Left ventricle myocardium superior (tissue), 1 donor: ENCODE results near the gene CCDC172. TPM values are rescaled to one million over a fixed set of nuclear protein-coding genes. Genes with fewer than 3 reads are reported as not detected.

Experiments
- ATAC-seq: fragments of 200-7000 bp; cut with Tn5 transposase; one replicate; pipeline ENCODE4 v1.9.1; 2020; ENCODE audit warnings: mild to moderate bottlenecking, moderate library complexity
- DNase-seq: peaks from one replicate; pipeline ENCODE4 v3.0.0-alpha.2; 2020
- intact Hi-C: fragments of 100-400 bp; cut with micrococcal nuclease; formaldehyde crosslinking; loops from one replicate; pipeline ENCODE4 v1.11.0; 2022
- long read RNA-seq: library from polyadenylated mRNA; unstranded; transcript quantifications from one replicate; pipeline ENCODE4 v2.0.0, GENCODE V29; 2021
- total RNA-seq: library from RNA; stranded (reverse); fragmentation: NEBNext Ultra II Directional; extraction: Animal tissue kit (Norgen Biotek cat#: 25700); gene quantifications from one replicate; pipeline ENCODE4 v1.2.1, GENCODE V29; 2021
- donor health status: DM: no; HTN: yes; CAD: no; lungs with severe emphysema.

Gene CCDC172, protein sequence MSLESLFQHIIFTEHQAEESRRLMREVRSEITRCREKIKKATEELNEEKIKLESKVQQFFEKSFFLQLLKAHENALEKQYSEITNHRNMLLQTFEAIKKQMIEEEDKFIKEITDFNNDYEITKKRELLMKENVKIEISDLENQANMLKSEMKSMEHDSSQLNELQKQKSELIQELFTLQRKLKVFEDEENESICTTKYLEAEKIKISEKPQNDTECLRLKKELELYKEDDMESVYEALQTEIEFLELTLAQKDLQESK
- total RNA-seq, result not detected
- long read RNA-seq, result 0 reads

DNA sequence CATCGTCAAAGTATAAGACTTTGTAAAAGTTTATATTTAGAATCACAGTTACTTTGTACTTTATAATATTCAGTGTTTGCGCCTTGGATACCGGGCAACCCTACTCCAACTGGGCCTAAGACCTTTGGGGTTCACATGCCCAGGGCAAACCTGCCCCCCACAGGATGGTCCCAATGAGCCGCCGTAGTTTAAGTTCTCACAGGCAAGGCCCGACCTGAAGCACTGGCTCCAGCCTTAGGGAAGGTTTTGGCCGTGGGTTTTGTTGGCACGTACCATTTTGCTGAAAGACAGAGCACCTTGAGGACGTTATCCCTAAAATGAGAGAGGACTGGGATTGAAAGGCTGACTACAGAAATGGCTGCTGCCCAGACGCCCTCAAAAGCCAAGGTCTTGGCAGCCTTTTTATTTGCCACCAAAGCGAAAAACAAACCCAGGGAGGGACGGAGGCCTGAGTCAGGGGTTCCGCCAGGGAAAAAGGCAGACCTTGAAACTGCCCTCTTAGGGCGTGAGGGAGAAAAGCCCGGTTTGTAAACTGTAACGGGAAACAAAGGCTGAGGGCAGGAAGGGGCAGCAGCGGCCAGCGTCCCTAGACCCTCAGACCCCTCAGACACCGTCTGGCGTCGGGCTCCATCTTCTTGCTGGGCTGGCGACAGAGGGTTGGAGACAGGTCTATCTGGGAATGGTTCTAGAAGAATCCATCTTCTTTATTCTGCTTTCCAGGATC lies at the start of gene CCDC172:
CCDC172 (plus strand) TSS at position 222 of the 724 bp plus-strand sequence. CDS start 564 bp downstream, outside the sequence.
- DNase-seq (no peak), ATAC-seq (no peak)

DNA sequence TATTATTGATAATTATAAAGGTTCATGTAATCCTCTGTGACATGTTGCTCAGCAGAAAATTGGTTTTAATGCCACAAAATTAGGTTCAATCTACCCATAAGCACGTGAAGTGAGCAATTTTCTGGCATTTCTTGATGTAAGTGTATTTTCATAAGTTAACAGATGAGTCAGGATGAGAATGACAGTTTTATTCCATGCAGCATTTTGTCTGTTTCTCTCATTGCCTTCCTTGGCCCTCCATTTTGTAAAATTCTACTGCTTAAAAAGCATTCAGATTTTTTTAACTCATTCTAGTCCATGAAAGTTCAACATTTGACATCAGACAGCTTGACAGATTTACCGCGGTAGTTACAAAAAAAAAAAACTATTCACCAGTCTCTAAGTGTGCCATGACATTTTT lies 47.3 kb upstream of the CCDC172 start:
- ATAC-seq, result no peak
- DNase-seq, result no peak
- intact Hi-C loops, result no loop called here

More for the DNA sequence above, at the start of gene CCDC172:
- intact Hi-C loops, result no loop called here

DNA sequence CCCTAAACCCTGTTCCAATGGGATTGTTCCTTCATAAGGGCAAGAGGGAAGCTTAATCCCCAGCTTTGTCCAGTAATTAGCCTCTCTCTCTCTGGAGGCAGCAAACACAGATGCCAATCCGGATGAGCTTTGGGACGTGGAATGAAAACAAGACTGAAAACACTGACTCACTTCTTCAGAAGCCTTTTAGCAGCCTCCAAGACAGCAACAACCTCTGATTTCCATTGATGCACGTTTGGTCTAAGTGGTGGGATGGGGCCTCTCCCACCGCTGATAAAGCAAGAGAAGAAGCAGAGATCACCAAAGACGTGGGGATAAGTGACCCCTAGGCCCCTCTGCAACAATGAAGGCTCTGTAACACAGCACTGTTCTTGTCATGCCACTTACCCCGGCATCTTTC lies 45.4 kb upstream of the CCDC172 start:
- ATAC-seq, result no peak
- intact Hi-C loops, result no loop called here
- DNase-seq, result no peak

DNA sequence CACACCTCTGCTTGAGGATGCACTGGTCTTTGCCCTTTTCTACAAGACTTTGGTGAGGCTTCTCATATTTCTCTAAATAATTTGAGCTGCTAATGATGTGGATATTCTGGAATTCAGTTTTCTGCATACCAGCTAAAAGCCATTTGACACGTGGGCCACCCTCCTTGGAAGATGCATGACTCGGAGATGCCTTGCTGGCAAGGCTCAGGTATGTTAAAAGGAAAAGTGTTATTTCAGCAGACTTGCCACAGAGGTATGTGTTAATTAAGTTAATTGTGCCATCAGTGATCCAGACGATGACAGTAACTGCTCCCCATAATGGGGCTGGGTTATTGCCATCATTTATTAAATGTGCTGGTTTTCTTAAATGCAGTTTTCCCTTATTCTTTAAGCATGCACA lies 42.5 kb upstream of the CCDC172 start:
- ATAC-seq (no peak), DNase-seq (no peak)
- intact Hi-C loops, result loop anchor here (10.0 kb wide), 4 partner anchors 447 to 927 kb away; no protein-coding TSS in a partner anchor

DNA sequence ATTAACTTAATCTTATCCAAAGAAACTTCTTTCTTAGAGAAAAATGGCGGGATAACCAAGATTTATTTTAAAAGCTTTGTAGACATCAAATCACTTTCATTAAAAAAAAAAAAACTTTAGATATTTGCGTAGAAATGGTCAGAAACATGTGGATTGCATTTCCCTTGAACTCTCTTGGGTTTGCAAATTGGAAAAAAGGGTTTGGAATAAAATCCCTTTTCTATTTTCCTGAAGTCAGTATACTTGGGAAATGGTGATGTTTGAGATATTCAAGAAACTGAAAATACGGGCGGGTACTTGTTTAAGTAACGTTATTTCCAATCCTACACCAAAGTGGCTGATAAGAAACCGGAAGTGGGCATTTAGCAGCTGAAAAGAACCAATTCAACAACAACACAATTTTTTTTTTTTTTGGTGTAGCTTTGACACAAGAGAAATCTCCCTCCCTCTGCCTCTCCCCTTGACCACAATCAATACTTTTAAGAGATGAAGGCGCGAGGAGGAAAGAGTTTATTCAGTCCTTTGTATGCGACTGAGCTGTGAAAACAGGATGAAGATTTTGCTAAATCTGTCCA lies 37.5 kb upstream of the CCDC172 start:
- intact Hi-C loops, result loop anchor here (5.0 to 10.0 kb wide), 5 partner anchors 339 to 932 kb away; no protein-coding TSS in a partner anchor
- DNase-seq (no peak), ATAC-seq (no peak)

DNA sequence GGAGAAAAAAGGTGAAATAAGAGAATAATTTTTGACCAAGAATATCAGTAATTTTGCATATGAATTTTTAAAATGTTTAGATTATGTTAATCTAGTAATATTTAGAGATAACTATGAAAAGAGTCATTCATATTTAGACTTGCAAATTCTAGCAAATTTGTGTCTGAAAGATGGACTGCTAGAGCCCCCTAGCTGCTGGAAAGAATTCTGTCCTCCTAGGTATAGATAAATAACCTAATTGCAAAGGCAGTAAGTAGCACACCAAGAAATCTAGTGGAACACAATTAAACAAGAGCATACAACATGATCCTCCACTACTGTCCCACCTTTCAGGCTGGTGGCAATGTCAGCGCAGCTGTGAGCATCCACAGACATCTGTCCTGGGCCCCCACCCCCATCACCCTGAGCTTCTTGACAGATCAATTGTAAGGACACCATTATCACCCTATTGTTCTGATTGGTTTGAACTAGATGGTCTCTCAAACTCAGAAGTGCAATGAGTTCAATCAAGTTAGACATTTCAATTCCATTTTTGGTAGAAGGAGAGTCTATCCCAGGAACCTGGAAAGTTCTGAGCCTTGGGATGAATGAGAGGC lies 36.2 kb upstream of the CCDC172 start:
- intact Hi-C loops, result loop anchor here (5.0 to 10.0 kb wide), 5 partner anchors 341 to 933 kb away; no protein-coding TSS in a partner anchor
- ATAC-seq, result peak; percentile 37
- no peak for DNase-seq

DNA sequence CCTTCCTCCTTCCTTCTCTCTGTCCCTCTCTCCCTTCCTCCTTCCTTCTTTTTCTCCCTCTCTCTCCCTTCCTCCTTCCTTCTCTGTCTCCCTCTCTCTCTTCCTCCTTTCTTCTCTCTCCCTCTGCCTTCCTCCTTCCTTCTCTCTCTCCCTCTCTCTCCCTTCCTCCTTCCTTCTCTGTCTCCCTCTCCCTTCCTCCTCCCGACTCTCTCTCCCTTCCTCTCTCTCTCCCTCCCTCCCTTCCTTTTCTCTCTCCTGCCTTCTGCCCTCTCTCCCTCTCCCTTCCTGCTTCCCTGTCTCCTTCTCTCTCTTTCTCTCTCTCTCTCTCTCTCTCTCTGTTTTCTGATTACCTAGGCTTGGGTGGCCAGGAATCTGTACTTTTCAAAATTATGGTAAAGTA lies 34.6 kb upstream of the CCDC172 start:
- intact Hi-C loops, result loop anchor here (5.0 to 10.0 kb wide), 5 partner anchors 342 to 935 kb away; no protein-coding TSS in a partner anchor
- DNase-seq, result no peak
- ATAC-seq, result no peak

DNA sequence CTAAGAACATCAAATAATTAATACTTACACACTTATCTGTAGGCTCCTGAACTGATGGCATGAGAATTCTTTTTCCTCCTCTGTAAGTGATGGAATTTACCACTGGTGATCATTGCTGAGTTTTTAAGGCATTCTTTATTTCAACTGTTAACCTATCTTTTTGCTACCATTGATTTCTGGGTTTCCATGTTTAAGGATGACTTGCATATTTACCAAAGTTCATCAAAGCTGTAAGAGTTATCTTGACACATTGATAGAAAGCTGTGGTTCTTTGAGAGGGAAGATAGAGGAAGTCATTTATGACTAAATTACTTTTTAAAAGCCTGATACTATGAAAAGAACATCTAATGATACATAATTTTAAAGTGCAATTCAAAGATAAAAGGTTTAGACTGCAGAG lies 31.8 kb upstream of the CCDC172 start:
- intact Hi-C loops, result no loop called here
- no peak for ATAC-seq

DNA sequence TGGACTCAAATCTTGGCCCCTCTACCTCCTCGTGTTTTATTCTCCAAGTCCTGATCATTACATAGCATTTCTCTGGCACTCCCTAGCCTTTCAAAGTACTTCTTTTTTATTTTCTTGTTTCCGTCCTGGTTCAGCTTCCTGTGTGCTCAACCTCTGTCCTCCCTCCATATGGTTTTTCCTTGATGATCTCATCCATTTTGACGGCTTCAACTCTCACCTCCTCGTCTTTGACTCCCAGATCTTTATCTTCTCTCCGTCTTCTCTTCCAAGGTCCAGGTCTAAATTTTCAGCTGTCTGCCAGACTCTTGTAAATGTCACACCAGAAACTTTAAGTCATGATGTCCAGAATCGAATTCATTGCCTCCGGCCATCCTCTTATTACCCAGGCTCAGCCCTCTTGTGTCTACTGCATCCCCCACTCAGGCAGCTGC lies 27.9 kb upstream of the CCDC172 start:
- intact Hi-C loops, result no loop called here
- ATAC-seq (no peak), DNase-seq (no peak)

More for the DNA sequence above, 31.8 kb upstream of the CCDC172 start:
- no peak for DNase-seq

DNA sequence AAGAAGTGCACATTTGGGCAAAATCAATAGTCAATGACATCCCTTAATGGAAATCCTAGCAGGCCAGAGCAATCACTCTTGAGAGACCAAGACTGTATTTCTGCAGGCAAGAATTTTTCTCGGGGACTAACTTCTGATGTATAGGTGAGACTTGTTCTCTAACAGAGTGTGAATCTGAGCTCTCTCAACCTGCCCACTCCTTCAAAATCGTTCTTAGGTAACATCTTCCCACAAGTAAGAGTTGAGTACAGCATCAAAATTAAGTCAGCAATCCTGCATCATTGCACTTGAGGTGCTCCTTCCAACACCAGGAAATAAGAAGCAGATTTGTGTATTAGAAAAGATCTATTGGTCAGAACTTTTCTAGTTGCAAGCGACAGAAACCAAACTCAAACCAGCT lies 25.7 kb upstream of the CCDC172 start:
- ATAC-seq (no peak), DNase-seq (no peak)
- intact Hi-C loops, result no loop called here

DNA sequence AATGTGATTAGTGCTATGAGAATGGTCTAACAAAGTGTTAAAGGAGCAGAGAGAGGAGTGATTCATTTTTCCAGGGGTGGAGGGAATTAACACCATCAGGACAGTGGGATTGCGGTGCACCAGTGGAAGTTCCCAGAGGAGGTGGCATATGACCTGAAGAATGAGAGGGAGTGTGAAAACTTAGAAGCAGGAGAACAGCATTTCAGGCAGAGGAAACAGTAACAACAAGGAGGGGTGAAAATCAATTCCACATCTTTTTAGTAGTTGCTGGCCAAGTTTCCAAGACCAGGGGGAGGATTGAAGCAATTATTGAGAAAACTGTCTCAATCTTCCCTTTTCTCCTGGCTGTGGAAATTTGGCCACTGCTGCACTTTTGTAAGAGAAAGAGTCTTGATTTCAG lies 23.7 kb upstream of the CCDC172 start:
- intact Hi-C loops, result no loop called here
- DNase-seq (no peak), ATAC-seq (no peak)

DNA sequence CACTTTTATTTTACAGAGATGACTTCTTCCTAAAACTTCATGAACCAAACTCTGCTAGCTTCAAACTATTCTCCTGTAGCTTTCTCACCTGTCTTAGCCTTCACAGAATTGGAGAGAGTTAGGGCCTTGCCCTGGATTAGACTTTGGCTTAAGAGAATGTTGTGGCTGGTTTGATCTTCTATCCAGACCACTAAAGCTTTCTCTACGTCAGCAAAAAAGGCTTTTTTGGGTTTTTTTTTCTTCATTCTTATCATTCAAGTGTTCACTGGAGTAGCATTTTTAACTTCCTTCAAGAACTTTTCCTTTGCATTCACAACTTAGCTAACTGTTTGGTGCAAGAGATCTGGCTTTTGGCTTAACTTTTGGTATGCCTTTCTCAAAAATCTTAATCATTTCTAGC lies 19.3 kb upstream of the CCDC172 start:
- no peak for DNase-seq
- no peak for ATAC-seq
- intact Hi-C loops, result no loop called here

DNA sequence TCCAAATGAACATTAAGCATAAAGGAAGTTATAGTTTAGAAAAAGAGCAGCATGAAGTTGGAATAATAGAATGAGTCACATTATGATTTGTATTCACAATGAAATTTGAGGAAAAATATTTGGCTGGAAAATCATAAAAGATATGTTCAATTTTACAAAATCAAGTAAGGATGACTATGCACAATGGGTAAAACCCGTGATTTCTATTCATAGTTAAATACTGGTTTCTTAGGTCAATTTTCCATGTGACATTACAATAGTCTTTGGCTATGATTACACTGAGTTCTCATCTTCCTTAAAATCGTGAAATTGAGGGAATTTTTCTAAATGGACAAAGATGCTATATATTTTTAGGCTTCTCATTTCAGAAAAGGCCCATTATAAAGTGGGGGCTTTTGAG lies 17.4 kb upstream of the CCDC172 start:
- intact Hi-C loops, result no loop called here
- no peak for ATAC-seq
- DNase-seq, result no peak

DNA sequence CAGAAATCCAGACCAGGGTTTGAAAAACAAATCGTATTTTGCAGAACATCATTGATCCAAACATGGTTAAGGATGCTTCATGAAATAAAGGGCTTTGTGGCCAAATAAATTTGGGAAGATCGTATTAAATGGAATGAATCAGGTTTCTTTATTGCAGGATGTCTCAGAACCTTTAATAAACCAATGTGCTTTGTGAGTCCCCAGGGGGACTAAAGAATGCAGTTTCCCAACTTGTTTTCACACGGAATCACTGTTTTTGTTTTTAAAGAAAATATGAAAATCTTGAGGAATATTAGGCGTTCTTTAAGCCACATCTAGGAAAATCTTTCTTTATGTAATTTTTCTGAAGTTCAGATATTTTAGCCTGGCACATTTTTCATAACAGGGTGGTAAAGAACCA lies 16.8 kb upstream of the CCDC172 start:
- ATAC-seq (no peak), DNase-seq (no peak)
- intact Hi-C loops, result no loop called here

DNA sequence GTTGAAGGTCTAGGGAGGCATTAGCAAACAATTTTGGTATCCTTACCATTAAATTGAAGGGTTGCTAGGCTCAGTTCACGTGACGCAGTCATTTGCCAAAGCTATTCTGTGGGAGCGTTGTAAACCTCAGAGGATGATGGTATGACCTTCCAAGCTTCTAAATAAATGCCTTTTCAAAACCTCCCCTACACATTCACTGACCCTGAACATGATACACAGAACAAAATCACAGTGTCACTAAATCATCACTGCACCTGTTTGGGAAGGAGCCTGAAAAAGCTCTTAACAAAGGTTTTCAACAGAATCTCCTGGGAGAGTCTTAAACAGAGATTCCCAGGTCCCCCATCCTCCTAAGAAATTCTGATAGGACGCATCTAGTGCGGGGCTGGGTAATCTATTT lies 13.2 kb upstream of the CCDC172 start:
- ATAC-seq (no peak), DNase-seq (no peak)
- intact Hi-C loops, result no loop called here

DNA sequence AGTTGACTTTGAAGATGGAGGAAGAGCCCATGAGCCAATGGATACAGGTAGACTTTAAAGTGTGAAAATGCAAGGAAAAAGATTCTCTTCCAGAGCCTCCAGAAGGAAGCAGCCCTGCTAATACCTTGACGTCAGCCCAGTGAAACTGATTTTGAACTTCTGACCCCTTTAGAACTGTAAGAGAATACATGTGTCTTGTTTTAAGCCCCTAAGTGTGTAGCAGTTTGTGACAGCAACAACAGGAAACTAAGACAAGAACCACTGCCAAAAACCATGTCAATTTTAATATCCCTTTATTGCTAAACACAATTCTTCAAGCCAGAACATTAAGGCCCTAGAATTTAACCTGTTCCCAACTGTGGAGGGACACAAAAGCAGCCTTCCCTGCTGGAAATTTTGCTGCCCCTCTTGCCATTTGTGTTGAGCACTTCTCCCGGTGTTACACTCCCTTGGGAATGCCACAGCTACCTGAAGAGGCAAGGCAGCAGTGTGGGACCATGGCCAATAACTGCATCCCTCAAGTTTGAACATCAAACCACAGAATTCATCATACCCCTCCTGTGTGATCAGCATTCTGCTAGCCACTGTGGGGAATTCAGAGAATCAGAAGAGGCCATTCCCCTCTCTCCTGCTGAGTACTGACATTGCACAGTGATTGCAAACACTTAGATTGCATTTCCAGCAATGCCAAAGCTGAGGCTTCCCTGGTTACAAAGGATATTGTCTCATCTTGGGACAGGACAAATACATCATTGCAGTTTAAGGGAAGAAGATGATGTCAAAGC lies 12.3 kb upstream of the CCDC172 start:
- ATAC-seq, result no peak
- intact Hi-C loops, result no loop called here
- no peak for DNase-seq

DNA sequence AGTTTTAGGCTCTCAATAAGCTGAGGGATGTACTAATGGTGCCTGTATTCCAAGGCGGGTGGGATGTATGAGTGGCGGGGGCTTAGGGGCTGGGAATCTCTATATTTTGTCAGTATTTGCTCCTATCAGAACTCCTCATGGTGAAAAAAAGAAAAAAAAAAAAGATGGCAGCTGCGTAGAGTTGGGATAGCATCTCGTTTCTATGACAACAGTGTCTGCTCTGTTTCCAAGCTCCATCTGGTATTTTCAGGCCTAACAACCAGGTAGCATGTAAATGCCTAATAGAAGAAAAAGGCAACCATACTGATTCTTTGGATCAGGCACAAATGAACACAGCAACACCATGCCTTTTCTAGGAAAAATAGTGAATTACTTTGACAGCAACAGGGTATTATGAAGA lies 11.7 kb upstream of the CCDC172 start:
- intact Hi-C loops, result no loop called here
- DNase-seq (no peak), ATAC-seq (no peak)

DNA sequence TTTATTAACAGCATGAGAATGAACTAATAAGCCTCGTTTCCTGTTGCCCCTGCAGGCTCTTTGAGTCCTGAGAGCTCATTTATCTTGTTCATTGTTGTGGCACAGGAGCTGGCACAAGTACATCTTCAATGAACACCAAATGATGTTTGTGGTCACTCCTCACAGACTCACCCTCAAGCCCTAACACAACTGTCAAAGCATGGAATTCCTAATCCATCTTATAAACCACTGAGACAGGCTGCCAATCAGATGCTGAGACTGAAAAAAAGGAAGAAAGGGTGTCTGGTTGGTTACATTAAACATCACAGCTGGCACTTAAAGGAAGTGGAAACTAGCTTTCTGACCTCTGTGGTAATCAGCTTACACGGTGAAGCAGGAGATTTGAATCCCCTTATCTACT lies 7.7 kb upstream of the CCDC172 start:
- intact Hi-C loops, result no loop called here
- ATAC-seq (no peak), DNase-seq (no peak)

DNA sequence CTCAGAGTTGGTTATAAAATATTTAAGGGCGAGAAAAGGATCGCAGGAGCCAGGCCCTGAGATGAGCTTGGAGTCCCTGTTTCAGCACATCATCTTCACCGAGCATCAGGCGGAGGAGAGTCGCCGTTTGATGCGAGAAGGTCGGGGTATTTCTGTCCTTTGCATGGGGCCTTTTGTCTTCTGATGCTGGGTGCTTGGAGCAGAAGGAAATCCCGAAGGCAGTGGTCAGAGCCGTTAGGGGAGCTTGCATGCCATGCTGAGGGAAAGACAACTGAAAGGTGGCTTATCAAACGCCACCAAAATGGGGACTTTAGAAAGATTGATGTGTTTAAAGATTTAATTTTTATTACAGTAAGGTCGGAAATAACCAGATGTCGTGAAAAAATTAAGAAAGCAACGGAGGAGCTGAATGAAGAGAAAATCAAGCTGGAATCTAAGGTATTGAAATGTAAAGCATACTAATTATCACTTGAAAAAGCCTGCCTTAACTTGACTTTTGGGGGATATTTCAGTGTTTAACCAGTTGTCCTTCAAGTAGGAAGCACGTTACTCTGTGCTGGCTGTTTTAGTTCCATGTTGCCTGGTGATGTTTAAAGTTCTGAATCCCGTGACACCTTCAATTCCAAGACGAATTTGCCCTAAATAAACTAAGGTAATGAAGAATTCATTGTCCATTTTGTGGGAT lies 845 bp downstream of the CCDC172 start:
- intact Hi-C loops, result no loop called here
- no peak for DNase-seq
- ATAC-seq, result no peak
